AG20443 (cell line): Measurements from ENCODE around the gene ADAD1.

Experiments
- DNase-seq: peaks from one replicate; pipeline ENCODE4 v3.0.0; 2012; ENCODE audit warnings: low spot score, mixed read lengths

ADAD1 gene

DNA sequence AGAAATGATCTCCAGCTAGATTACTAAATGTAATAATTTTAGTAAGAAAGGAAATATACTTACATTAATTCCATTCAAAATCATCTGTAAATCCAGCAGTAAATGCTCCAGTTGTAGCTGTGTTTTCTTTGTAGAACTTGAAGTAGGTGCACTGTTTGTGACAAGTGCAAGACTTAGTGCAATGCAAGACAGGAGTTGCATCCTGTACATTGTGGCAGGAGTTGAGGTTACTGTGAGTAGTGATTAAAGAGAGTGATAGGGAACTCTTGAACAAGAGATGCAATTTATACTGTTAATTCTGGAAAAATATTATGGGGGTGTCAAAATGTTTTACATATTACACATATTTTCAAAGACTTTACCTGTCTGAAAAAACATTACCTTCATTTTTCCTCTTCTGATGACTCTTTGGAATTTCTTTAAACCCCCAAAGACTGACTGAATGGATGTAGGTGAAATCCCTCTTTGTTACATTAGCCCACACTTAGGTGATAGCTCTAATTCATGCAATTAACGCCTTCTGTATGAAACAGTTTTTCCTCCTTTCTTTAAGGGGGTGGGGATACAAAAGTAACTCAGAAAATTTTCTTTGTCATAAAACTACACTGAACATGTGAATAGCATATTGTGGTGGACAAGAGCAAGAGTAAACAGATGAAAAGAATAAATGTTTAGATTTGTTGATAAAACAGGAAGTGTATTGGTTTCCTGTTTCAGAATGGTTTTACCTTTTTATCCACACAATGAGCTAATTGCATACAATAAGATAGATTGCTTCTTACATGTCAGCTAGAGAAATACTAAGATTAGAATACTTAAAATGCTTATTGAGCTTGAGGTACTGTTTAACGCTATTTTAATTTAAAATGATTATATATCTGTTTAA, 77.7 kb downstream of the ADAD1 start, which contains the start of gene IL2:
Gene IL2, minus strand, starts transcription at position 495 of the 886 bp plus-strand sequence. Its CDS starts 285 bp downstream, at position 210.
- DNase-seq, result no peak

DNA sequence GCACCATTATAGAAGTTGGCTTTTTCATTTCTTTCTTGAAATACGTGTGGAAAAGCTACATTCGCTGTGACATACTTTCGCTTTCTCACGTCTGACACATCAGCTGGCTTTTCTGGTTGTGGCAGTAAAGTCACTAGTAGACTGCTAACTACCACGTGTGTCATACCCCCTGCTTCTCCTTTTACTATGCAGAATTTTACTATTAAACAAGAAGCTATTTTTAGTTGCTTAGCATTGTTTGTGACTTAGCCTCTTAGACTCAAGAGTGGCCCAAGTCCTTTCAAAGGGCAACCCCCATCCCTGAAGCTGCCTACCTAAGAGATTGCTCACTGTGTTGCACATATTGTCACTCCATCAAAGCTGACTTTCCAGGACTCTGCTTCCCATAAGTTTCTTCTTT, 79.8 kb downstream of the ADAD1 start:
- peak; percentile 40 for DNase-seq

DNA sequence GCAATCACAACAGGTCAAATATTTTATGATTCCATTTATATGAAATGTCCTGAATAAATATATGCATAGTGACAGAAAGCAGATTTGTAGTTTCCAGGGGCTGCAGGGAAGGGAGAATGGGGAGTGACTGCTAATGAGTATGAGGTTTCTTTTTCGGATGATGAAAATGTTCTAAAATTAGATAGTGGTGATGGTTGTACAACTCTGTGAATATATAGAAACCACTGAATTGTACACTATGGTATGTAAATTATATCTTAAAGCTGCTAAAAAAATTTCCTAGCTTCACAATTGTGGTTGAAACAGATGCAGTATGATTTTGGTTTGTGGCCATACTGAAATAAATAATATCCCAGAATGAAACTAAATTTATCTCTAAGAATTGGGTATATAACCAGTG, 90.6 kb downstream of the ADAD1 start:
- no peak for DNase-seq

DNA sequence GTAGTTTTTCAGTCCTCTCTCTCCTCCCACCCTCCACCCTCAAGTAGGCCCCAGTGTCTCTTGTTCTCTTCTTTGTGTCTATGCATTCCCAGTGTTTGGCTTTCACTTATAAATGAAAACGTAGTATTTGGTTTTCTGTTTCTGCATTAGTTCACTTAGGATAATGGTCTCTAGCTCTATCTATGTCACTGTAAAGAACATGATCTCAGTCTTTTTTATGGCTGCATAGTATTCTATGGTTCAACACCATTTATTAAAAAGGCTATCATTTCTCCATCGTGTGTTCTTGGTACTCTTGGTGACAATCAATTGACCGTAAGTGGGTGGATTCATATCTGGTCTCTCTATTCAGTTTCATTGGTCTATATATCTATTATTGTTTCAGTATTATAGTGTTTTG, 96.4 kb downstream of the ADAD1 start:
- no peak for DNase-seq

DNA sequence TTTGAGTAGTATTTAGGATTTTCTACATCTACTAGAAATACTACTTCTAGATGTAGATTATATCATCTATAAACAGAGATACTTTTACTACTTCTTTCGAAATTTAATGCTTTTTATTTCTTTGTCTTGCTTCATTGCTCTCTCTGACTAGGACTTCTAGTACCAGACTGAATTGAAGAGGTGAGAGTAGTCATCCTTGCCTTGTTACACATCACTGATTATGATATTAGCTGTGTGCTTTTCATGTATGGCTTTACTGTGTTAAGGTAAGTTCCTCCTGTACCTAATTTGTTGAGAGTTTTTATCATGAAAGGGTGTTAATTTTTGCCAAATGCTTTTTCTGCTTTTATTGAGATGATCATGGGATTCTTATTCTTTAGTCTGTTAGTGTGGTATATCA, 97.3 kb downstream of the ADAD1 start:
- DNase-seq, result no peak

DNA sequence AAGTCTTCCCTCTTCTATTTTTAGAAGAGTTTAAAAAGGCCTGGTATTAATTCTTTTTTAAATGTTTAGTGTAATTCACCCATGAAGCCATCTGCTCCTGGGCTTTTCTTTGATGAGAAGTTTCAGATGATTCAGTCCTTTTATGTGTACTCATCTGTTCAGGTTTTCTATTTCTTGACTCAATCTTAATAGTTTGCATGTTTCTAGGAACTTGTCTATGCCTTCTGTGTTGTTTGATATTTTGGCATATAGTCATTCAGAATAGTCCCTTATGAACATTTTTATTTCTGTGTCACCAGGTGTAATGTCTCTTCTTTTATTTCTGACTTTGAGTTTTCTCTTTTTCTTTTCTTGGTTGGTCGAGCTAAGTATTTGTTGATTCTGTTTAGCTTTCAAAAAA, 97.9 kb downstream of the ADAD1 start:
- no peak for DNase-seq
